HFF-Myc (cell line): ENCODE measurements around the gene POU4F3.

Source experiments
- DNase-seq: peaks from one replicate; pipeline ENCODE4 v3.0.0-alpha.2; 2011; ENCODE audit warnings: low read depth; ENCODE audit errors: extremely low read depth
- H3K4me3 ChIP-seq: replicated peaks from 2 replicates; pipeline ENCODE4 v1.5.1; 2011; ENCODE audit warnings: low read depth, mild to moderate bottlenecking, control low read depth, low read length
- TF ChIP-seq, protein P1 (sequence below): IDR thresholded peaks from 2 replicates; pipeline ENCODE4 v1.5.1; 2012; ENCODE audit warnings: mild to moderate bottlenecking, low read depth, low read length, control low read depth; ENCODE audit errors: missing control alignments

POU4F3 gene

DNA sequence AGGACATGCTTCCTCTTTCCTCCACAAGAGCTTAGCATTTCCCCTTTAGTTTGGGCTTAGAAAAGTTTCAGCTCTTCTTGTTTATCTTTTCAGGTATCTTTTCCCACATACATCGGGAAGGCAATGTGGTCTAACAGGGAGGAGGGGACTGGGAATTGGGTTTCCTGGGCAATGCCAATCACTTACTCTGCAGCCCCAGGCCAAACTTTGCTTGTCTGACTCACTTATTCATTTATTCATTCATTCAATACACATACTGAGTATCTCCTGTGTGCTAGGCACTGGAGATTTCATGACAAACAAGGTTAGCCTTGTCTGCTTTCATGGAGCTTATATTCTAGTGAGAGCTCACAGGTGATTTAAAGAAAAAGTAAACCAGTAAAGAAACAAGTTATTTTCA lies 10.7 kb upstream of the POU4F3 start:
- DNase-seq, result no peak
- H3K4me3 ChIP-seq, result no peak overlapping the region
- TF ChIP-seq, protein P1, sequence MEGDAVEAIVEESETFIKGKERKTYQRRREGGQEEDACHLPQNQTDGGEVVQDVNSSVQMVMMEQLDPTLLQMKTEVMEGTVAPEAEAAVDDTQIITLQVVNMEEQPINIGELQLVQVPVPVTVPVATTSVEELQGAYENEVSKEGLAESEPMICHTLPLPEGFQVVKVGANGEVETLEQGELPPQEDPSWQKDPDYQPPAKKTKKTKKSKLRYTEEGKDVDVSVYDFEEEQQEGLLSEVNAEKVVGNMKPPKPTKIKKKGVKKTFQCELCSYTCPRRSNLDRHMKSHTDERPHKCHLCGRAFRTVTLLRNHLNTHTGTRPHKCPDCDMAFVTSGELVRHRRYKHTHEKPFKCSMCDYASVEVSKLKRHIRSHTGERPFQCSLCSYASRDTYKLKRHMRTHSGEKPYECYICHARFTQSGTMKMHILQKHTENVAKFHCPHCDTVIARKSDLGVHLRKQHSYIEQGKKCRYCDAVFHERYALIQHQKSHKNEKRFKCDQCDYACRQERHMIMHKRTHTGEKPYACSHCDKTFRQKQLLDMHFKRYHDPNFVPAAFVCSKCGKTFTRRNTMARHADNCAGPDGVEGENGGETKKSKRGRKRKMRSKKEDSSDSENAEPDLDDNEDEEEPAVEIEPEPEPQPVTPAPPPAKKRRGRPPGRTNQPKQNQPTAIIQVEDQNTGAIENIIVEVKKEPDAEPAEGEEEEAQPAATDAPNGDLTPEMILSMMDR, result no peak

DNA sequence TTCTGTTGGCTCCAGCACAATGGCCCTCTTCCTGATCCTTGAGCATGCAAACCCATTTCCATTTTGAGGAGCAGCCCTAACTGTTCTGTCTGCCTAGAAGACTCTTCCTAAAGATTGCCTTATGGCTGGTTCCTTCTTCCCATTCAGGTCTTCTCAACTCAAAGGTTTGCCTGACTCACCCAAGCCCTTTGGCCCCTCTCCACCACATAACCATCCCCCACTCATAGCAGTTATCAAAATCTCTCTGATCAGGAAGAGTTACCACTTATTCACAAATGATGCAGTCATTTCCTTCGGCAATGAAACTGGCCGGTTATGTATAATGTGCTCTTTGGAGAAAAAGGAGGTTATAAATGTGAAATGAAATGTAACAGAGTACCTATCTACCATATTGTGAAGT lies 8.9 kb upstream of the POU4F3 start:
- no peak overlapping the region for H3K4me3 ChIP-seq
- DNase-seq, result no peak
- TF ChIP-seq, protein P1, result no peak

GRCh38 chr5:146331423-146331822 lies 7.2 kb upstream of the POU4F3 start:
- no peak for DNase-seq
- H3K4me3 ChIP-seq, result no peak overlapping the region
- TF ChIP-seq, protein P1, result no peak

GRCh38 chr5:146334074-146334533 lies 4.5 kb upstream of the POU4F3 start:
- no peak overlapping the region for H3K4me3 ChIP-seq
- TF ChIP-seq, protein P1, result no peak
- no peak for DNase-seq

DNA sequence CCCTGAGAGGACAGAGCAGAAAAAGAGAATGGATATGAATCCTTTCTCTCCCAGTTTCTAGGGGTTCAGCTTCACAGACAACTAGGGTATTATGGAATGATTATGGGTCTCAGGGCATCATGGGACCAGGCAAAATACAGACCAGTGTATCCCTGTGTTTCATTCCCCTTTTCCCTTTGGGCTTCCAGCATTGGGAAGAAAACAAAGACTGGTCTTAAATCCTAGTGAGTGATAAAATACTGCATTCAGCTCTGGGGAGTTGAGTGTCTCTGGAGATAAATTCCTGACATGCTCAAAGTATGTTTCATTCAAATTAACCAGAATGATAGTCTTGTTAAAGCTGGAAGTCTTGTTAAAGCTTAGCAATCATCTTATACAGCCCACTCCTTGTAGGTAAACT lies 2.4 kb upstream of the POU4F3 start:
- no peak overlapping the region for H3K4me3 ChIP-seq
- TF ChIP-seq, protein P1, result no peak
- no peak for DNase-seq

- DNase-seq, result no peak
- no peak overlapping the region for H3K4me3 ChIP-seq
- TF ChIP-seq, protein P1, result no peak
Observed at GRCh38 chr5:146337264-146337904, 1.3 kb upstream of the POU4F3 start.

- no peak overlapping the region for H3K4me3 ChIP-seq
- TF ChIP-seq, protein P1, result no peak
Observed at GRCh38 chr5:146337928-146338327, 711 bp upstream of the POU4F3 start.

More at GRCh38 chr5:146337928-146338327, 711 bp upstream of the POU4F3 start:
- DNase-seq, result no peak
